ACHN (cell line): ENCODE measurements around the gene WRNIP1.

Experiments
- DNase-seq: peaks from one replicate; pipeline ENCODE4 v3.0.0-alpha.2; 2015
- in situ Hi-C: cut with HindIII; loops from 2 replicates; pipeline ENCODE4 v1.10.0; 2017; ENCODE audit warnings: low sequenced_read_pairs, low pct_ligation_motif_present, low pct_unique_long_range_greater_than_20kb

The WRNIP1 gene

DNA sequence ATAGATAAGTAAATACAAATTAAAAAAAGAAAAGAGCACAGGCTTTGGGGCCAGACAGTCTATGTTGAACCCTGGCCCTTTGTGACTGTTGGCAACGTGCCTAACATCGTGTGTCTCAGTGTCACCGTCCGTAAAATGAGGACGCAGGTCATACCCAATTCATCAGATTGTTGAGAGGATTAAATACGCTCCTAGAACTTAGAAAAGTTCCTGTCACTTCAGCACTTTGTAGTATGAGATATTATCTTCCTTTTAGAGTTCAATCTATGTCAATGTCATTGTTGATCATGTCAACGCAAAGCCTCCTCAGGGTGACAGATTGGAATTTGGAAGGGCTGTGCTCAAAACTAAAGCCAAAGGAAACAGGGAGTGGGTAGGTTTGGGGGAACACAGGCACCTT, 54.8 kb downstream of the WRNIP1 start:
- DNase-seq: no peak
- in situ Hi-C loops: no loop called here

DNA sequence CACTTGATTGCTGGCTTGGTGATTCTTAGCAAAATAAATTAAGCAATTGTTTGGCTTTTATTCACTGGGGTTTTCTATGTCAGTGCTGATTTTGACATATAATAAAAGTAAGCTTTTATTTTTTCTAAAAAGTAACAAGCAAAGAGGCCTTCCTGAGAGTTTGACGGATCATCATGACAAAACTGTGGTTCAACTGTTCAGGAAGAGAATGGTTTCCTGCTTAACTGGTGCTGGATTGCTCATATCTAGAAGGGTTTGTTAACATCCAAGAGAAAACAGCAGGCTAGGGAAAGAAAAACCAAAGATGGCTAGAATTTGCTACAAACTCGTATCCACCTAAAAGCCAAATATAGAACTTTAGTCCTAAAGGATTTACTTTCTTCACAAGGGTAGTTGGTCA, 55.2 kb downstream of the WRNIP1 start:
- in situ Hi-C loops: no loop called here
- DNase-seq: no peak

DNA sequence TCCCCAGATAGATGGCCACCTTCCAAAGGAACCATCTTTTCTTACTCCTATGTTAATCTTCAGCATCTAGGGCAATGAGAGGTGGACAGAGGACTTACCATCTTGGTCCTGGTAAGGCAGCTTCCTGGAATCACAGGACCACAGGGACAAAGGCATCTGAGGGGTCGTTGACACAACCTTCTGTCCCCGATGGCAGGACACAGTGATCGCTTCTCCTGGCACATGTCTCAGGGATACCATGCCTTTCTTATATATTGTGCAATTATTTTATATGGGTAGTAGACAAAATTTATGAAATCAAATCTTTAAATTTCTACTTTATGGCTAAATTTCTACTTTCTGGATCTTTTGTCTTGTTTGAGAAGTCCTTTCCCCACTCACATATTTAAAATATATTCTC, 56.4 kb downstream of the WRNIP1 start:
- in situ Hi-C loops: no loop called here
- no peak for DNase-seq

DNA sequence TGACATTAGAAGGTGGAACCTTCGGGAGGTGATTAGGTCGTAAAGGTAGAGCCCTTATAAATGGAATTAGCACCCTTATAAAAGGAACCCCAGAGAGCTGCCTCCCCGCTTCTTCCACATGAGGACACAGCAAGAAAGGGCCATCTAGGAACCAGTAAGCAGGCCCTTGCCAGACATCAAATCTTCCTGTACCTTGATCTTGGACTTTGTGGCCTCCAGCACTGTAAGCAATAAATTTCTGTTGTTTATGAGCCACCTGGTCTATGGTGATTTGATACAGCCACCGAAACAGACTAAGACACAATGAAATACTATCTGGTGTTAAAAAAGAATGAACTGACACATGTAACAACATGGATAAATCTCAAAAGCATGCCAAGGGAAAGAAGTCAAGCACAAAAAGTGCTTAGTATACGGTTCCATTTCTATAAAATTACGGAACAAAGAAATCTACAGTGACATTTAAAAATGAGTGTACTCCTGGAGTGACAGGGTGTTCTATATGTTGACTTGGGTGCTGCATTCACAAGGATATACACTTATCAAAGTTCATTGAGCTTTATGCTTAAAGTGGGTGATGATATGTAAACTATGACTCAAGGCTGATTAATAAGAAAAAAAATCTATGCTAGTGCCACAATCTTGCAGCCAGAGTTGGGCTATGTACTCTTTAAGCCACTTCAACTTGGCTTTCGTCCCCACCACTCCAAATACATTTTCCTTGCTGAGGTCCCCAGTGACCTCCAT, 58.1 kb downstream of the WRNIP1 start:
- in situ Hi-C loops: no loop called here
- DNase-seq: no peak

DNA sequence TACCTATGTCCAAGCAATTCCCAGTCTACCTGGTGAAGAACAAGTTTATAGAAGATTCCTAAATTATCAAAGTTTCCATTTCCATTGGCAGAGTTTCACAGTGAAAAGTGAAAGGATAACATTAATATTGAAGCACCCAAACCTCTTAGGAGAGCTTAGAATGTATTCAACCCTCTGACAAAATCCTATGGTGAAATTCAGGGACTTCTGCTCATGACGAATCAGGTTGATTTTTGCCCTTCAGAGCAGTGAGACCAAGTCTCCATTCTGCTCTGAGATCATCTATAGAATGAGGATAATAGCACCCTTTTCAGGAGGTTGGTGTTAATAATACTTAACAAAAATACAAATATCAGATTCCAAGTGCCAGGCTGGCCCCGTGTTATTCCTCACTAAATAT, 60.9 kb downstream of the WRNIP1 start:
- DNase-seq: no peak

DNA sequence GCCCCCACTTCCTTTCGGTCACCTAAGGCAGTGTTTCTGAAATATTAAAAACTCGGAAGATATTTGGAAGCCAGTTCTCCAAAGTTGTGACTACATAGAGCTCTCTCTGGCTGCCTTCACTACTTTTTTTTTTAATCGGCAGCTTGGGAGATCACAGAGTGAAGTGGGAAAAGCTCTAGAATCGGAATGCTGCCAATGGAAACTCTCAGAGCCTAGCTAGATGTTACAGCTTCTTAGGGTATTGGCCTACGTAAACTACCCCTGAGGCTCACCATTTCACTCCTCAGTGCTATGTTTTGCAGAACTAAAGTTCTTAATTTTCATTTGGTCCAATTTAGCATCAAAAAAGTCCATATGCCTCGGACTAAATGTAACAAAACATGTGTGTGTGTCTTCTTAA, 61.9 kb downstream of the WRNIP1 start:
- in situ Hi-C loops: no loop called here

More for the DNA sequence above, 60.9 kb downstream of the WRNIP1 start:
- in situ Hi-C loops: no loop called here

DNA sequence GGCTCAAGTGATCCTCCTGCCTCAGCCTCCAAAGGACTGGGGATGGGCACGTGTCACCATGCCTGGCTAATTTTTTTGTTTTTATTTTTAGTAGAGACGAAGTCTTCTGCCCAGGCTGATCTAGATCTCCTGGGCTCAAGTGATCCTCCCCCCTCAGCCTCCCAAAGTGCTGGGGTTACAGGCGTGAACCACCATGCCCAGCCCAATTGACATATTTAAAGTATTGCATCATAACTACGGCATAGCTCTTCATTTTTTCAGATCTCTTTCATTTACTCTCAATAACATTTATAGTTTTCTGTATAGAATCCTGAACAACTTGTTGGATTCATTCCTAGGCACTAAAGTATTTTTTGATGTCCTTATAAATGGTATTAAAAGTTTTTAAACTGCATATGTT, 63.4 kb downstream of the WRNIP1 start:
- in situ Hi-C loops: no loop called here
- no peak for DNase-seq

More for the DNA sequence above, 61.9 kb downstream of the WRNIP1 start:
- no peak for DNase-seq

DNA sequence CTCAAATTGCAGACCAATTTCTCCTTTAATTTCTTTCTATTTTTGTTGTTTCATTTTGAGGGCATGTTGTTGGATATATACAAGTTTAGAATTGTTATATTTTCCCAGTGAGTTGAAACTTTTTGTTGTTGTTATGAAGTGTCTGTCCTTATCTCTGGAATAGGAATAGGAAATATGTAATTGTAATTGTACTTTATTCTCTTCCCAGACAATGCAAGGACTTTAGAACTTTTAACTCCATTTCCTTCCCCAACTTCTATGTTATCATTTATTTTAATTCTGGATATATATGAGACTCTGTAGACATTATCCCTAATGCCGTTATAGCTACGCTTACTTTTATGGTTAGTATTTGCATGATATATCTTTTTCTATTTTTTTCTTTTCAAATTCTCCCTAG, 64.1 kb downstream of the WRNIP1 start:
- DNase-seq: no peak
- in situ Hi-C loops: no loop called here

DNA sequence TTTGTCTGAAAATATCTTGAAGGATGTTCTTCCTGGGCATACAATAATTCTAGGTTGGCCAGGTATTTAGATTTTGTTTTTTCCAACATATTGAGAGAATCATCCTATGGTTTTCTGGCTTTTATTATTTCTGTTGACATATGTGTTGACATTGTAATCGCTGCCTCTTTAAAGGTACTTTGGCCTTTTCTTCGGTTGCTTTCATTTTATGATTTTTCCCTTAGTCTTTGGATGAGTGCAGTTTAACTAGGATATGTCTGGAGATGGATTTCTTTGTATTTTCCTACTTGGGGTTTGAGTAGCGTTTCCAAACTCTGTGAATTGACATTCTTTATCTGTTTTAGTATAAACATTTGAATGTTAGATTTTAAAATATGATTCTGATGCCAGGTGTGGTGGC, 65.0 kb downstream of the WRNIP1 start:
- in situ Hi-C loops: no loop called here
- no peak for DNase-seq

DNA sequence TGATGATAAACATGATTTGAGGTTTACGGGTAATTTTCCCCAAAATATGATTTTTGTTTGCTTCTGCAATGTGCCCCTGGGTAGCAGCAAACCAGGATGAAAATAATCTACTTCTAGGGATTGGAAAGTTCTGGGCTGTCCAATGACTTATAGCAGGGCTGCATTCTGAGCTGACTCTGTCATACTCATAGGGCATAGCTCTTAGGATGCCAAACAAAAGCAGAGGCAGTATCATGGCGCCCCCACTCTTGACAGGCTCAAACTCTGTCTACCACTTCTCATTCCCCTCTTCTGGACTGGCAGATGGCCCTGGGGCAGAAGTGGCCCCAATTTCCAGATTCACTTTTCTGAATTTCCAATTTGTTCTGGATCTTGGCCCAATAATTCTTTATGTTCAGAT, 66.2 kb downstream of the WRNIP1 start:
- DNase-seq: no peak
- in situ Hi-C loops: no loop called here

DNA sequence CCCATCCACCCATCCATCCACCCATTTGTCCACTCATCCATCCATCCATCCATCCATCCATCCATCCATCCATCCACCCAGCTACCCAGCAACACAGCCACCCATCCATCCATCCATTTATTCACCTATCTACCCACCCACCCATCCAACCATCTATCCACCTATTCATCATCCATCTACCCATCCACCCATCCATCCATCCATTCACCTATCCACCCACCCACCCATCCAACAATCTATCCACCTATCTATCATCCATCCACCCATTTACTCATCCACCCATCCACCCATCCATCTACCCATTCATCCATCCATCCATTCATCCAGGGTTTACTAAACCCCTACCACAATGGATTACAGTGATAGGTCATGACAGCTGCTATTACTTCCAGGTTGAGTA, 69.1 kb downstream of the WRNIP1 start:
- in situ Hi-C loops: no loop called here
- DNase-seq: no peak
